Activated naive CD8-positive, alpha-beta T cell treated with anti-CD3 and anti-CD28 coated beads, Interleukin-2, amount 50 U/mL, for 24 hours (primary cell): ENCODE measurements around the gene NEU2.

ENCODE experiments used
- ATAC-seq: fragments of 150-1000 bp; cut with Tn5 transposase; one replicate; pipeline ENCODE4 v1.10.0; 2021
- DNase-seq: peaks from one replicate; pipeline ENCODE4 v3.0.0; 2021
- H3K27ac Mint-ChIP-seq: one replicate; pipeline ENCODE4 v1.8.0; 2021; ENCODE audit warnings: mild to moderate bottlenecking, mixed read lengths
- H3K27me3 Mint-ChIP-seq: one replicate; pipeline ENCODE4 v1.8.0; 2021; ENCODE audit warnings: mixed read lengths
- H3K36me3 Mint-ChIP-seq: one replicate; pipeline ENCODE4 v1.8.0; 2021; ENCODE audit warnings: low read depth, mixed read lengths
- H3K4me1 Mint-ChIP-seq: one replicate; pipeline ENCODE4 v1.8.0; 2021; ENCODE audit warnings: mixed read lengths
- H3K4me3 Mint-ChIP-seq: one replicate; pipeline ENCODE4 v1.8.0; 2021; ENCODE audit warnings: mild to moderate bottlenecking, moderate library complexity, mixed read lengths
- H3K9me3 Mint-ChIP-seq: one replicate; pipeline ENCODE4 v1.8.0; 2021; ENCODE audit warnings: mixed read lengths

The NEU2 gene

GRCh38 chr2:233003658-233004555, 28.6 kb upstream of the NEU2 start:
- ATAC-seq (no peak), DNase-seq (no peak)
- H3K36me3 Mint-ChIP-seq: no peaks in the 10 kb centered on the region
- H3K27me3 Mint-ChIP-seq: peaks cover under 1% of the 10 kb centered on the region
- H3K4me3 Mint-ChIP-seq: no peak overlapping the region
- no peak overlapping the region for H3K27ac Mint-ChIP-seq
- no peaks in the 10 kb centered on the region for H3K4me1 Mint-ChIP-seq
- H3K9me3 Mint-ChIP-seq: no peaks in the 10 kb centered on the region

- Mint-ChIP-seq H3K27me3 (peaks cover 2% of the 10 kb centered on the region), H3K27ac (no peak overlapping the region), H3K4me1 (no peaks in the 10 kb centered on the region), H3K9me3 (no peaks in the 10 kb centered on the region), H3K36me3 (no peaks in the 10 kb centered on the region), H3K4me3 (no peak overlapping the region)
- DNase-seq (no peak), ATAC-seq (no peak)
Observed at GRCh38 chr2:233005096-233005495, 27.4 kb upstream of the NEU2 start.

GRCh38 chr2:233006648-233007047, 25.8 kb upstream of the NEU2 start:
- Mint-ChIP-seq H3K4me3 (no peak overlapping the region), H3K4me1 (no peaks in the 10 kb centered on the region), H3K36me3 (no peaks in the 10 kb centered on the region), H3K9me3 (no peaks in the 10 kb centered on the region), H3K27ac (no peak overlapping the region), H3K27me3 (peaks cover 2% of the 10 kb centered on the region)
- DNase-seq (no peak), ATAC-seq (no peak)

GRCh38 chr2:233007270-233007669, 25.2 kb upstream of the NEU2 start:
- Mint-ChIP-seq H3K27me3 (peaks cover 2% of the 10 kb centered on the region), H3K4me1 (no peaks in the 10 kb centered on the region), H3K4me3 (no peak overlapping the region), H3K9me3 (no peaks in the 10 kb centered on the region), H3K27ac (no peak overlapping the region), H3K36me3 (no peaks in the 10 kb centered on the region)
- no peak for DNase-seq
- no peak for ATAC-seq

GRCh38 chr2:233007739-233008138, 24.7 kb upstream of the NEU2 start:
- Mint-ChIP-seq H3K36me3 (no peaks in the 10 kb centered on the region), H3K27ac (no peak overlapping the region), H3K27me3 (peaks cover 2% of the 10 kb centered on the region), H3K4me1 (no peaks in the 10 kb centered on the region), H3K4me3 (no peak overlapping the region), H3K9me3 (no peaks in the 10 kb centered on the region)
- DNase-seq: no peak
- ATAC-seq: no peak

GRCh38 chr2:233009661-233010060, 22.8 kb upstream of the NEU2 start:
- Mint-ChIP-seq H3K9me3 (no peaks in the 10 kb centered on the region), H3K4me1 (no peaks in the 10 kb centered on the region), H3K4me3 (no peak overlapping the region), H3K36me3 (no peaks in the 10 kb centered on the region), H3K27ac (no peak overlapping the region), H3K27me3 (peaks cover 2% of the 10 kb centered on the region)
- DNase-seq (no peak), ATAC-seq (no peak)

GRCh38 chr2:233010569-233011267, 21.8 kb upstream of the NEU2 start:
- no peak overlapping the region for H3K4me3 Mint-ChIP-seq
- no peak for DNase-seq
- no peaks in the 10 kb centered on the region for H3K4me1 Mint-ChIP-seq
- H3K27ac Mint-ChIP-seq: no peak overlapping the region
- peaks cover 2% of the 10 kb centered on the region for H3K27me3 Mint-ChIP-seq
- no peaks in the 10 kb centered on the region for H3K36me3 Mint-ChIP-seq
- ATAC-seq: no peak
- peaks cover 5% of the 10 kb centered on the region for H3K9me3 Mint-ChIP-seq

GRCh38 chr2:233011268-233011650, 21.2 kb upstream of the NEU2 start:
- Mint-ChIP-seq H3K27ac (no peak overlapping the region), H3K36me3 (no peaks in the 10 kb centered on the region), H3K9me3 (peaks cover 5% of the 10 kb centered on the region), H3K4me1 (no peaks in the 10 kb centered on the region), H3K27me3 (peaks cover 2% of the 10 kb centered on the region), H3K4me3 (no peak overlapping the region)
- DNase-seq: no peak
- no peak for ATAC-seq

GRCh38 chr2:233011702-233012131, 20.8 kb upstream of the NEU2 start:
- no peak overlapping the region for H3K27ac Mint-ChIP-seq
- no peak for ATAC-seq
- DNase-seq: no peak
- H3K4me3 Mint-ChIP-seq: no peak overlapping the region
- peaks cover 2% of the 10 kb centered on the region for H3K27me3 Mint-ChIP-seq
- no peaks in the 10 kb centered on the region for H3K36me3 Mint-ChIP-seq
- H3K4me1 Mint-ChIP-seq: no peaks in the 10 kb centered on the region
- peaks cover 5% of the 10 kb centered on the region for H3K9me3 Mint-ChIP-seq

- no peaks in the 10 kb centered on the region for H3K4me1 Mint-ChIP-seq
- H3K27ac Mint-ChIP-seq: no peak overlapping the region
- H3K27me3 Mint-ChIP-seq: peaks cover 2% of the 10 kb centered on the region
- H3K4me3 Mint-ChIP-seq: no peak overlapping the region
- ATAC-seq (no peak), DNase-seq (no peak)
- H3K36me3 Mint-ChIP-seq: no peaks in the 10 kb centered on the region
- H3K9me3 Mint-ChIP-seq: peaks cover 5% of the 10 kb centered on the region
Observed at GRCh38 chr2:233012301-233012971, 20.0 kb upstream of the NEU2 start.

GRCh38 chr2:233013027-233013461, 19.4 kb upstream of the NEU2 start, which contains the start of gene NGEF:
Gene NGEF, minus strand, starts transcription at chr2:233013256. Its CDS starts 38,366 bp downstream, at chr2:232974890.
- ATAC-seq (no peak), DNase-seq (no peak)
- no peak within 1 kb of the TSS for H3K4me3 Mint-ChIP-seq
- peaks cover 2% of the 10 kb centered on the region for H3K27me3 Mint-ChIP-seq
- no peak within 1 kb of the TSS for H3K27ac Mint-ChIP-seq
- no peaks in the 10 kb centered on the region for H3K4me1 Mint-ChIP-seq
- H3K36me3 Mint-ChIP-seq: no peaks in the 10 kb centered on the region
- H3K9me3 Mint-ChIP-seq: peaks cover 5% of the 10 kb centered on the region

- Mint-ChIP-seq H3K9me3 (peaks cover 5% of the 10 kb centered on the region), H3K36me3 (no peaks in the 10 kb centered on the region), H3K4me1 (no peaks in the 10 kb centered on the region), H3K4me3 (no peak overlapping the region), H3K27me3 (peaks cover 2% of the 10 kb centered on the region), H3K27ac (no peak overlapping the region)
- ATAC-seq: no peak
- DNase-seq: no peak
Observed at GRCh38 chr2:233013650-233014049, 18.8 kb upstream of the NEU2 start.

- Mint-ChIP-seq H3K4me3 (no peak overlapping the region), H3K27ac (peak overlapping the region; percentile 34), H3K36me3 (no peaks in the 10 kb centered on the region), H3K27me3 (no peaks in the 10 kb centered on the region), H3K9me3 (peaks cover 5% of the 10 kb centered on the region), H3K4me1 (no peaks in the 10 kb centered on the region)
- ATAC-seq: no peak
- no peak for DNase-seq
Observed at GRCh38 chr2:233015019-233015645, 17.3 kb upstream of the NEU2 start.

- DNase-seq: no peak
- Mint-ChIP-seq H3K4me3 (no peak overlapping the region), H3K27me3 (no peaks in the 10 kb centered on the region), H3K27ac (no peak overlapping the region), H3K4me1 (no peaks in the 10 kb centered on the region), H3K9me3 (peaks cover 5% of the 10 kb centered on the region), H3K36me3 (no peaks in the 10 kb centered on the region)
- no peak for ATAC-seq
Observed at GRCh38 chr2:233017947-233018346, 14.5 kb upstream of the NEU2 start.
